Panc1 (cell line): ENCODE measurements around the gene PHTF1. TPM values are rescaled to one million over a fixed set of nuclear protein-coding genes. Genes with fewer than 3 reads are reported as not detected.

ENCODE experiments used
- ATAC-seq: fragments of 200-7000 bp; cut with Tn5 transposase; 2 replicates; pipeline ENCODE4 v1.9.1; 2020; ENCODE audit warnings: mild to moderate bottlenecking, moderate library complexity
- BruUV-seq: library from RNA; stranded (reverse); fragments of 400-500 nt; replicated peaks from 2 replicates; lab custom pipeline; 2021; lab: Mats Ljungman, UMichigan
- CTCF ChIA-PET: fragments of 300-600 bp; sonication (Branson Sonifier 250); formaldehyde crosslinking; loops from one replicate; lab custom pipeline; 2022; ENCODE audit warnings: antibody characterized with exemption; lab: Charles Lee
- POLR2A ChIA-PET: fragments of 300-600 bp; sonication (Branson Sonifier 250); formaldehyde crosslinking; loops from one replicate; lab custom pipeline; 2022; ENCODE audit warnings: antibody characterized with exemption; lab: Charles Lee
- DNase-seq: peaks from one replicate; pipeline ENCODE4 v3.0.0-alpha.2; 2010; ENCODE audit warnings: low read depth, low spot score
- H3K27ac ChIP-seq: 2 replicates; pipeline ENCODE4 v1.5.1; 2011; ENCODE audit warnings: mild to moderate bottlenecking, low read length, inconsistent platforms
- H3K27me3 ChIP-seq: fragments of 200-500 bp; sonication (Bioruptor generic); 2 replicates; pipeline ENCODE4 v1.6.0; 2014; ENCODE audit warnings: low read length, inconsistent platforms; ENCODE audit not compliant: control insufficient read depth, insufficient read depth
- H3K36me3 ChIP-seq: fragments of 200-500 bp; sonication (Bioruptor generic); 2 replicates; pipeline ENCODE4 v1.5.1; 2014; ENCODE audit warnings: inconsistent platforms, mild to moderate bottlenecking, low read length, moderate library complexity; ENCODE audit not compliant: control insufficient read depth, insufficient read depth
- H3K4me1 ChIP-seq: 2 replicates; pipeline ENCODE4 v1.5.1; 2011; ENCODE audit warnings: inconsistent platforms, mild to moderate bottlenecking, low read length, moderate library complexity; ENCODE audit not compliant: control insufficient read depth, insufficient read depth
- H3K4me3 ChIP-seq, 2 experiments: 2 replicates each; pipeline ENCODE4 v1.5.1; 2011 to 2012; ENCODE audit warnings: low read depth in 2 of 2, low read length in 2 of 2, mild to moderate bottlenecking in 2 of 2, inconsistent platforms in 1 of 2, moderate library complexity in 1 of 2
- H3K9me3 ChIP-seq: fragments of 200-500 bp; sonication (Bioruptor generic); 2 replicates; pipeline ENCODE4 v1.5.1; 2014; ENCODE audit warnings: low read depth, mild to moderate bottlenecking, inconsistent platforms, low read length, moderate library complexity; ENCODE audit not compliant: control insufficient read depth, insufficient read depth
- POLR2AphosphoS5 ChIP-seq: IDR thresholded peaks from 2 replicates; pipeline ENCODE4 v1.6.1; 2012; ENCODE audit warnings: mild to moderate bottlenecking, low read depth, low read length, moderate library complexity
- SIN3A ChIP-seq: IDR thresholded peaks from 2 replicates; pipeline ENCODE4 v1.6.1; 2012; ENCODE audit warnings: low read depth, mild to moderate bottlenecking, low read length, moderate library complexity, borderline replicate concordance; ENCODE audit not compliant: insufficient read depth
- TCF7L2 ChIP-seq: IDR thresholded peaks from 2 replicates; pipeline ENCODE4 v1.6.1; 2011; ENCODE audit warnings: mild to moderate bottlenecking, low read depth, low read length, inconsistent platforms
- in situ Hi-C: cut with HindIII; loops from 2 replicates; pipeline ENCODE4 v1.10.0; 2016; ENCODE audit warnings: low sequenced_read_pairs, low pct_unique_long_range_greater_than_20kb
- intact Hi-C: fragments of 100-400 bp; cut with micrococcal nuclease; formaldehyde crosslinking; loops from one replicate; pipeline ENCODE4 v1.10.0; 2022; ENCODE audit not compliant: unreplicated experiment
- total RNA-seq: library from RNA; stranded (reverse); gene quantifications from one replicate; pipeline ENCODE4 v1.2.1, GENCODE V29; 2021; ENCODE audit not compliant: unreplicated experiment
- TF ChIP-seq, protein P1 (sequence below): fragments of 450-650 bp; IDR thresholded peaks from 2 replicates; pipeline ENCODE4 v1.5.1; 2017; ENCODE audit warnings: mild to moderate bottlenecking
- TF ChIP-seq, protein P2 (sequence below), 2 experiments: IDR thresholded peaks; 2 replicates each; pipeline ENCODE4 v1.6.1; 2011 to 2012; ENCODE audit warnings: low read depth in 2 of 2, control low read depth in 1 of 2, low read length in 1 of 2, mild to moderate bottlenecking in 1 of 2, moderate library complexity in 1 of 2; ENCODE audit not compliant: insufficient read depth in 1 of 2

The PHTF1 gene
- total RNA-seq, 1 experiment from 2014 or later: 32.0 TPM

GRCh38 chr1:113660088-113660487 lies 99.2 kb downstream of the PHTF1 start:
- Histone ChIP-seq H3K27me3 (no peaks in the 10 kb centered on the region), H3K4me1 (no peaks in the 10 kb centered on the region), H3K27ac (no peak overlapping the region), H3K36me3 (no peaks in the 10 kb centered on the region; the same call in 1 of the 2 replicates), H3K9me3 (no peaks in the 10 kb centered on the region), H3K4me3 (no peak overlapping the region)
- TF ChIP-seq SIN3A: no peak
- TF ChIP-seq, protein P1, sequence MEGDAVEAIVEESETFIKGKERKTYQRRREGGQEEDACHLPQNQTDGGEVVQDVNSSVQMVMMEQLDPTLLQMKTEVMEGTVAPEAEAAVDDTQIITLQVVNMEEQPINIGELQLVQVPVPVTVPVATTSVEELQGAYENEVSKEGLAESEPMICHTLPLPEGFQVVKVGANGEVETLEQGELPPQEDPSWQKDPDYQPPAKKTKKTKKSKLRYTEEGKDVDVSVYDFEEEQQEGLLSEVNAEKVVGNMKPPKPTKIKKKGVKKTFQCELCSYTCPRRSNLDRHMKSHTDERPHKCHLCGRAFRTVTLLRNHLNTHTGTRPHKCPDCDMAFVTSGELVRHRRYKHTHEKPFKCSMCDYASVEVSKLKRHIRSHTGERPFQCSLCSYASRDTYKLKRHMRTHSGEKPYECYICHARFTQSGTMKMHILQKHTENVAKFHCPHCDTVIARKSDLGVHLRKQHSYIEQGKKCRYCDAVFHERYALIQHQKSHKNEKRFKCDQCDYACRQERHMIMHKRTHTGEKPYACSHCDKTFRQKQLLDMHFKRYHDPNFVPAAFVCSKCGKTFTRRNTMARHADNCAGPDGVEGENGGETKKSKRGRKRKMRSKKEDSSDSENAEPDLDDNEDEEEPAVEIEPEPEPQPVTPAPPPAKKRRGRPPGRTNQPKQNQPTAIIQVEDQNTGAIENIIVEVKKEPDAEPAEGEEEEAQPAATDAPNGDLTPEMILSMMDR: no peak
- no peak for TF ChIP-seq TCF7L2
- TF ChIP-seq, protein P2, sequence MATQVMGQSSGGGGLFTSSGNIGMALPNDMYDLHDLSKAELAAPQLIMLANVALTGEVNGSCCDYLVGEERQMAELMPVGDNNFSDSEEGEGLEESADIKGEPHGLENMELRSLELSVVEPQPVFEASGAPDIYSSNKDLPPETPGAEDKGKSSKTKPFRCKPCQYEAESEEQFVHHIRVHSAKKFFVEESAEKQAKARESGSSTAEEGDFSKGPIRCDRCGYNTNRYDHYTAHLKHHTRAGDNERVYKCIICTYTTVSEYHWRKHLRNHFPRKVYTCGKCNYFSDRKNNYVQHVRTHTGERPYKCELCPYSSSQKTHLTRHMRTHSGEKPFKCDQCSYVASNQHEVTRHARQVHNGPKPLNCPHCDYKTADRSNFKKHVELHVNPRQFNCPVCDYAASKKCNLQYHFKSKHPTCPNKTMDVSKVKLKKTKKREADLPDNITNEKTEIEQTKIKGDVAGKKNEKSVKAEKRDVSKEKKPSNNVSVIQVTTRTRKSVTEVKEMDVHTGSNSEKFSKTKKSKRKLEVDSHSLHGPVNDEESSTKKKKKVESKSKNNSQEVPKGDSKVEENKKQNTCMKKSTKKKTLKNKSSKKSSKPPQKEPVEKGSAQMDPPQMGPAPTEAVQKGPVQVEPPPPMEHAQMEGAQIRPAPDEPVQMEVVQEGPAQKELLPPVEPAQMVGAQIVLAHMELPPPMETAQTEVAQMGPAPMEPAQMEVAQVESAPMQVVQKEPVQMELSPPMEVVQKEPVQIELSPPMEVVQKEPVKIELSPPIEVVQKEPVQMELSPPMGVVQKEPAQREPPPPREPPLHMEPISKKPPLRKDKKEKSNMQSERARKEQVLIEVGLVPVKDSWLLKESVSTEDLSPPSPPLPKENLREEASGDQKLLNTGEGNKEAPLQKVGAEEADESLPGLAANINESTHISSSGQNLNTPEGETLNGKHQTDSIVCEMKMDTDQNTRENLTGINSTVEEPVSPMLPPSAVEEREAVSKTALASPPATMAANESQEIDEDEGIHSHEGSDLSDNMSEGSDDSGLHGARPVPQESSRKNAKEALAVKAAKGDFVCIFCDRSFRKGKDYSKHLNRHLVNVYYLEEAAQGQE (IDR thresholded peaks at IDR 0.05; ENCODE audit: insufficient read depth in 1 of 2, low read depth in 2 of 2, low read length in 1 of 2): no peak
- TF ChIP-seq POLR2AphosphoS5: no peak
- ATAC-seq: no peak
- in situ Hi-C loops (no loop called here), intact Hi-C loops (no loop called here)
- no TSS peak for BruUV-seq
- DNase-seq: no peak
- ChIA-PET POLR2A (no interaction called here), CTCF (no interaction called here)

GRCh38 chr1:113659556-113659955 lies 99.7 kb downstream of the PHTF1 start:
- no TSS peak for BruUV-seq
- no peak for TF ChIP-seq POLR2AphosphoS5
- TF ChIP-seq SIN3A: no peak
- TF ChIP-seq, protein P2 (IDR thresholded peaks at IDR 0.05; ENCODE audit: insufficient read depth in 1 of 2, low read depth in 2 of 2, low read length in 1 of 2): no peak
- TF ChIP-seq, protein P1: no peak
- no peak for TF ChIP-seq TCF7L2
- Histone ChIP-seq H3K27ac (no peak overlapping the region), H3K4me1 (no peaks in the 10 kb centered on the region), H3K27me3 (no peaks in the 10 kb centered on the region), H3K4me3 (no peak overlapping the region), H3K36me3 (no peaks in the 10 kb centered on the region; the same call in 1 of the 2 replicates), H3K9me3 (no peaks in the 10 kb centered on the region)
- intact Hi-C loops: no loop called here
- DNase-seq: no peak
- POLR2A ChIA-PET: no interaction called here
- CTCF ChIA-PET: no interaction called here
- in situ Hi-C loops: no loop called here
- no peak for ATAC-seq
